OCI-LY7 (cell line): ENCODE data around the gene APOB. TPM values are rescaled to one million over a fixed set of nuclear protein-coding genes. Genes with fewer than 3 reads are reported as not detected.

Source experiments
- BruUV-seq: library from RNA; stranded (reverse); fragments of 400-500 nt; replicated peaks from 2 replicates; lab custom pipeline; 2021; lab: Mats Ljungman, UMichigan
- CTCF ChIA-PET: fragments of 300-600 bp; sonication (Branson Sonifier 250); formaldehyde crosslinking; loops from one replicate; lab custom pipeline; 2022; ENCODE audit warnings: antibody characterized with exemption; ENCODE audit not compliant: unreplicated experiment; lab: Charles Lee
- POLR2A ChIA-PET: fragments of 300-600 bp; sonication (Branson Sonifier 250); formaldehyde crosslinking; loops from one replicate; lab custom pipeline; 2022; ENCODE audit warnings: antibody characterized with exemption; lab: Charles Lee
- DNase-seq: peaks from one replicate; pipeline ENCODE4 v3.0.0-alpha.2; 2015; ENCODE audit warnings: low spot score
- H2AFZ ChIP-seq: fragments of 200-600 bp; sonication (generic), shearing (Covaris generic); 2 replicates; pipeline ENCODE4 v1.6.1; 2014; ENCODE audit warnings: mild to moderate bottlenecking, antibody characterized with exemption, low read length, moderate library complexity
- H3K27ac ChIP-seq: fragments of 200-600 bp; sonication (generic); 2 replicates; pipeline ENCODE4 v1.5.1; 2014; ENCODE audit warnings: mixed run types, low read depth, mild to moderate bottlenecking, moderate library complexity, low read length, inconsistent platforms; ENCODE audit not compliant: poor library complexity, severe bottlenecking
- H3K36me3 ChIP-seq: fragments of 200-600 bp; sonication (generic); 2 replicates; pipeline ENCODE4 v1.6.1; 2014; ENCODE audit warnings: mild to moderate bottlenecking, antibody characterized with exemption, low read length, moderate library complexity, mixed read lengths; ENCODE audit not compliant: insufficient read depth
- H3K4me1 ChIP-seq: fragments of 200-600 bp; sonication (generic); 2 replicates; pipeline ENCODE4 v1.5.1; 2014; ENCODE audit warnings: mild to moderate bottlenecking, low read length; ENCODE audit not compliant: insufficient read depth, poor library complexity, severe bottlenecking
- H3K4me2 ChIP-seq: fragments of 200-600 bp; sonication (generic); 2 replicates; pipeline ENCODE4 v1.6.1; 2014; ENCODE audit warnings: mild to moderate bottlenecking, low read length
- H3K4me3 ChIP-seq: fragments of 200-600 bp; sonication (generic); 2 replicates; pipeline ENCODE4 v1.5.1; 2014; ENCODE audit warnings: mild to moderate bottlenecking, low read depth, low read length; ENCODE audit not compliant: poor library complexity, severe bottlenecking
- H3K79me2 ChIP-seq: fragments of 200-600 bp; sonication (generic); 2 replicates; pipeline ENCODE4 v1.6.1; 2016; ENCODE audit warnings: low read depth, mild to moderate bottlenecking, low read length, moderate library complexity, mixed read lengths; ENCODE audit not compliant: insufficient read depth
- H3K9me2 ChIP-seq: fragments of 200-600 bp; sonication (generic); 2 replicates; pipeline ENCODE4 v1.6.1; 2016; ENCODE audit warnings: mild to moderate bottlenecking, low read length, mixed read lengths; ENCODE audit not compliant: insufficient read depth
- H3K9me3 ChIP-seq: fragments of 200-600 bp; sonication (generic); 2 replicates; pipeline ENCODE4 v1.6.1; 2014; ENCODE audit warnings: mild to moderate bottlenecking, mixed run types, low read length, mixed read lengths
- H4K20me1 ChIP-seq: fragments of 200-600 bp; sonication (generic); 2 replicates; pipeline ENCODE4 v1.6.1; 2014; ENCODE audit warnings: mild to moderate bottlenecking, antibody characterized with exemption, low read length, moderate library complexity, mixed read lengths; ENCODE audit not compliant: insufficient read depth
- CTCF ChIP-seq: fragments of 200-600 bp; sonication (generic); conservative IDR thresholded peaks from 2 replicates; pipeline ENCODE4 v1.5.1; 2014; ENCODE audit warnings: mild to moderate bottlenecking, antibody characterized with exemption, low read length, moderate library complexity, mixed read lengths
- EZH2phosphoT487 ChIP-seq: fragments of 200-600 bp; sonication (generic); IDR thresholded peaks from 2 replicates; pipeline ENCODE4 v1.6.1; 2018; ENCODE audit warnings: low read depth, borderline replicate concordance, mild to moderate bottlenecking, mixed run types, antibody characterized with exemption, low read length, moderate library complexity, mixed read lengths
- intact Hi-C: fragments of 100-400 bp; cut with micrococcal nuclease; formaldehyde crosslinking; loops from one replicate; pipeline ENCODE4 v1.10.0; 2022; ENCODE audit not compliant: unreplicated experiment
- total RNA-seq, 2 experiments: library from RNA; depleted of rRNA in 1 of 2; stranded (reverse); fragments of >200 nt in 1 of 2; shearing (Covaris generic) in 1 of 2; gene quantifications; 2 replicates each; pipeline ENCODE4 v1.2.3, GENCODE V29; 2014 to 2022

The APOB gene
- total RNA-seq, 2 experiments from 2014 or later: 0.03 TPM; not detected in 1

- no peaks in the 10 kb centered on the region for H3K9me3 ChIP-seq
- intact Hi-C loops: no loop called here
- H3K4me1 ChIP-seq: no peaks in the 10 kb centered on the region
- BruUV-seq: no TSS peak
- H3K79me2 ChIP-seq: no peaks in the 10 kb centered on the region
- POLR2A ChIA-PET: no interaction called here
- H3K4me2 ChIP-seq: no peak overlapping the region
- H3K36me3 ChIP-seq: no peaks in the 10 kb centered on the region
- DNase-seq: no peak
- H3K4me3 ChIP-seq: no peak overlapping the region
- no peak overlapping the region for H3K27ac ChIP-seq
- no peak overlapping the region for H2AFZ ChIP-seq
- TF ChIP-seq CTCF: 0 out of 2 replicates have a peak, but pooled peaks have one; percentile 12
- no peak for TF ChIP-seq EZH2phosphoT487
- CTCF ChIA-PET: no interaction called here
- H3K9me2 ChIP-seq: no peaks in the 10 kb centered on the region
- no peaks in the 10 kb centered on the region for H4K20me1 ChIP-seq
Measured at GRCh38 chr2:21072477-21073242, 28.8 kb upstream of the APOB start.

GRCh38 chr2:21070341-21071257 is 26.7 kb upstream of the APOB start:
- no TSS peak for BruUV-seq
- ChIA-PET POLR2A (no interaction called here), CTCF (no interaction called here)

More at GRCh38 chr2:21070341-21071257, 26.7 kb upstream of the APOB start:
- no peak overlapping the region for H2AFZ ChIP-seq
- no peak overlapping the region for H3K4me2 ChIP-seq
- no peaks in the 10 kb centered on the region for H3K9me3 ChIP-seq
- H3K36me3 ChIP-seq: no peaks in the 10 kb centered on the region
- H3K27ac ChIP-seq: no peak overlapping the region
- H3K4me1 ChIP-seq: no peaks in the 10 kb centered on the region
- H4K20me1 ChIP-seq: no peaks in the 10 kb centered on the region
- no peak overlapping the region for H3K4me3 ChIP-seq
- intact Hi-C loops: no loop called here
- DNase-seq: no peak
- no peaks in the 10 kb centered on the region for H3K79me2 ChIP-seq
- H3K9me2 ChIP-seq: no peaks in the 10 kb centered on the region
- TF ChIP-seq EZH2phosphoT487 (no peak), CTCF (no peak)
